Suprapubic skin (tissue), 3 donors: Measurements from ENCODE around the gene ZNF462.

Source experiments
- EP300 ChIP-seq: sonication (generic); formaldehyde crosslinking; IDR thresholded peaks from one replicate; pipeline ENCODE4 v1.6.1; 2017; ENCODE audit warnings: antibody characterized with exemption
- TF ChIP-seq, protein P1 (sequence below), 2 donors: fragments of 200-600 bp in 1 of 2; fragments of 450-650 bp in 1 of 2; sonication (generic) in 1 of 2; IDR thresholded peaks; one replicate each; pipeline ENCODE4 v1.5.1; 2016 to 2019; ENCODE audit warnings: antibody characterized with exemption in 2 of 2, mild to moderate bottlenecking in 1 of 2, moderate library complexity in 1 of 2

DNA sequence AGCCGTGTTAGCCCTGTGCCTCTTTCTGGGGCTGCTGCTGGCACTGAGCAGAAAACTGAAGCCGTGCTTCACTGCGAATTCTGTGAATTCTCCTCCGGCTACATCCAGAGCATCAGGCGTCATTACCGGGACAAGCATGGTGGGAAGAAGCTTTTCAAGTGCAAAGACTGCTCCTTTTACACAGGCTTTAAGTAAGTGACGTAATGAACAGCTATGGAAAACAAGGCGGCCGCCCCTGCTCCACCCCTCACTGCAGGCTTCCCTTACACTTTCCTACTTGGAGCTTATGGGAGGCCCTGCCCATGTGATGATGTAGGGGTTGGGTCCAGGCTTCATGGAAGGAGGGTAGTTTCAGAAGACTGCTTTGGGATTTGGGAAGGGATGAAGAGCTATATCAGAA, 109.1 kb downstream of the ZNF462 start:
- no peak for TF ChIP-seq EP300
- TF ChIP-seq, protein P1, sequence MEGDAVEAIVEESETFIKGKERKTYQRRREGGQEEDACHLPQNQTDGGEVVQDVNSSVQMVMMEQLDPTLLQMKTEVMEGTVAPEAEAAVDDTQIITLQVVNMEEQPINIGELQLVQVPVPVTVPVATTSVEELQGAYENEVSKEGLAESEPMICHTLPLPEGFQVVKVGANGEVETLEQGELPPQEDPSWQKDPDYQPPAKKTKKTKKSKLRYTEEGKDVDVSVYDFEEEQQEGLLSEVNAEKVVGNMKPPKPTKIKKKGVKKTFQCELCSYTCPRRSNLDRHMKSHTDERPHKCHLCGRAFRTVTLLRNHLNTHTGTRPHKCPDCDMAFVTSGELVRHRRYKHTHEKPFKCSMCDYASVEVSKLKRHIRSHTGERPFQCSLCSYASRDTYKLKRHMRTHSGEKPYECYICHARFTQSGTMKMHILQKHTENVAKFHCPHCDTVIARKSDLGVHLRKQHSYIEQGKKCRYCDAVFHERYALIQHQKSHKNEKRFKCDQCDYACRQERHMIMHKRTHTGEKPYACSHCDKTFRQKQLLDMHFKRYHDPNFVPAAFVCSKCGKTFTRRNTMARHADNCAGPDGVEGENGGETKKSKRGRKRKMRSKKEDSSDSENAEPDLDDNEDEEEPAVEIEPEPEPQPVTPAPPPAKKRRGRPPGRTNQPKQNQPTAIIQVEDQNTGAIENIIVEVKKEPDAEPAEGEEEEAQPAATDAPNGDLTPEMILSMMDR (IDR thresholded peaks at IDR 0.05), result no peak
